C4-2B (cell line): ENCODE results near the gene SLC6A17.

Experiments
- ZFX ChIP-seq: fragments of 450-650 bp; IDR thresholded peaks from 2 replicates; pipeline ENCODE4 v1.6.1; 2017
- TF ChIP-seq, protein P1 (sequence below): fragments of 450-650 bp; conservative IDR thresholded peaks from 2 replicates; pipeline ENCODE4 v1.5.1; 2017; ENCODE audit warnings: mild to moderate bottlenecking

DNA sequence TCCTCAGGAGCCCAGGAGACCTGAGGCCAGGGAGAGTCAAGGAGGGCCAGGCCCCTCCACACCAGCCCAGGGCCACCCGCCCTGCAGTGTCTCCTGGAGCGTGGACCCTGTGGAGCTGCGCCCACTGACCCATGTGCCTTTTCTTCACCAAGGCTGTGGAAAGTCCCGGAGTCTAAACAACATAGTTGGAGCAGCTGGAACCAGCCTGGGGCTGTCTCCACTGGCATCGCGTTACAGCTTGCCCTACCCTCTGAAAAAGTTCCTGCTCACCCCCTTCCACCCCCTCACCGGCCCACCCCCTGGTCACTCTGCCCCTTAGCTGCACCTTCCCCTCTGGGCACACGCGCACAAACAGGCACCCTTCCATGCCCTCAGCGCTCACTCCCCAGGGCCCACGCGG is 78.1 kb downstream of the SLC6A17 start:
- TF ChIP-seq, protein P1, sequence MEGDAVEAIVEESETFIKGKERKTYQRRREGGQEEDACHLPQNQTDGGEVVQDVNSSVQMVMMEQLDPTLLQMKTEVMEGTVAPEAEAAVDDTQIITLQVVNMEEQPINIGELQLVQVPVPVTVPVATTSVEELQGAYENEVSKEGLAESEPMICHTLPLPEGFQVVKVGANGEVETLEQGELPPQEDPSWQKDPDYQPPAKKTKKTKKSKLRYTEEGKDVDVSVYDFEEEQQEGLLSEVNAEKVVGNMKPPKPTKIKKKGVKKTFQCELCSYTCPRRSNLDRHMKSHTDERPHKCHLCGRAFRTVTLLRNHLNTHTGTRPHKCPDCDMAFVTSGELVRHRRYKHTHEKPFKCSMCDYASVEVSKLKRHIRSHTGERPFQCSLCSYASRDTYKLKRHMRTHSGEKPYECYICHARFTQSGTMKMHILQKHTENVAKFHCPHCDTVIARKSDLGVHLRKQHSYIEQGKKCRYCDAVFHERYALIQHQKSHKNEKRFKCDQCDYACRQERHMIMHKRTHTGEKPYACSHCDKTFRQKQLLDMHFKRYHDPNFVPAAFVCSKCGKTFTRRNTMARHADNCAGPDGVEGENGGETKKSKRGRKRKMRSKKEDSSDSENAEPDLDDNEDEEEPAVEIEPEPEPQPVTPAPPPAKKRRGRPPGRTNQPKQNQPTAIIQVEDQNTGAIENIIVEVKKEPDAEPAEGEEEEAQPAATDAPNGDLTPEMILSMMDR, result no peak
- TF ChIP-seq ZFX, result no peak
